ENCODE measurements around the gene PER2.

PER2 gene

GRCh38 chr2:238243496-238244076, 44.8 kb downstream of the PER2 start:
- DNase-seq, result no peak

DNA sequence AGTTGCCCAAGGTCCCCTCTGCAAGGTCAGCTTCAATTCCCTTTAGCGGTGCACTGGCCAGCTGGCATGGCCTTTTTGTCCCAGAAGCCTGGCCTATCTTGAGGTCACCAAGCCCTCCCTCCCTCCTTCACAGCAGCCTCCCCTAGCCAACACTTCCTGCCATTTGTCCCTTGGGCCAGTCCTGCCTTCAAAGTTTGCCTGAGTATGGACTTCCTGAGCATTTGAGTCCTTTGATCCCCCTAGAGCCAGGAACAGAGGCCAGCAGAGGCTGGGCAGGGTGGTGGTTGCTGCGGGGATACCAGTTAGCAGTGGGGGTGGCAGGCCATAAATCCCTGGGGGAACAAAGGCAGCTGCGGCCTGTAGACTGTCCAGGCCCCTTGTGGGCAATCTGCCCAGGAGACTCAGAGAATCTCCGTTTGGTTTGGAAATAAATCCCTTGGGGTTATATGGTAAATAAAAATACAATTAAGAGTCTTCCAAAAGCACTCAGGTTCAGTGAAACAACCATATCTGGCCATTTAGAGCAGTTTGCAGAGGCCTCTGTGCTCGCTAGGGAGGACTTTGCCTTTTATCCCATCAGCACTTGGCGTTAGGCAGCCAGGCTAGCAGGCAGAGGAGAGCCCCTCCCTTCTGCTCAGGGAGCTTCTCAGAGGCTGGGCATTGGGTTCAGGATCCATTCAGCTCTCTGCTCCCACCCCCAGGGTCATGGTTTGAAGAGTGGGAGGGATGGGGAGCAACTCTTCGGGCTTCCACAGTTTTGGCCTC, 45.5 kb downstream of the PER2 start:
- no peak for DNase-seq

DNA sequence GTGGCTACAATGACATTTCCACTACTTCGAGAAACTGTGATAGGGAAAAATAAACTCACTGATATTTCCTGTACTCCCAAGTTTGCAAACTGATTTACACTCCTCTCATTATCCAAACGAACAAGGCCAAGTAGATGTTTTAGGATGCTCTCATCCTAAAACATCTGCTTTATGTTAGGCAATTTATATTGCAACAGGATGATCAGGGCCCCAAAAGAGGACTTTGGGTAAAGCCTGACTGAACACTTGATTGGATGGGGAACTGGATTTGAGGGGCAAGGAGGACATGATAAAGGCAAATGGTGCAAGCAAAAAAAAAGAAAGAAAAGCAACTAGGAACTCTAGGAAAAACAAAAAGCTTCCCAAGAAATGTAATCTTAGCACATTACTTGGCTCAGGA, 46.4 kb downstream of the PER2 start:
- no peak for DNase-seq

GRCh38 chr2:238240757-238241711, 47.4 kb downstream of the PER2 start:
- DNase-seq, result peak; percentile 16

GRCh38 chr2:238239863-238240756, 48.3 kb downstream of the PER2 start, which contains the start of gene HES6:
Gene HES6, minus strand, starts transcription at chr2:238240038. Its CDS starts 133 bp downstream, at chr2:238239905.
- DNase-seq, result peak; percentile 93

- no peak for DNase-seq
Observed at GRCh38 chr2:238239543-238239862, 48.9 kb downstream of the PER2 start.

- peak; percentile 7 for DNase-seq
Observed at GRCh38 chr2:238238766-238239542, 49.5 kb downstream of the PER2 start.

DNA sequence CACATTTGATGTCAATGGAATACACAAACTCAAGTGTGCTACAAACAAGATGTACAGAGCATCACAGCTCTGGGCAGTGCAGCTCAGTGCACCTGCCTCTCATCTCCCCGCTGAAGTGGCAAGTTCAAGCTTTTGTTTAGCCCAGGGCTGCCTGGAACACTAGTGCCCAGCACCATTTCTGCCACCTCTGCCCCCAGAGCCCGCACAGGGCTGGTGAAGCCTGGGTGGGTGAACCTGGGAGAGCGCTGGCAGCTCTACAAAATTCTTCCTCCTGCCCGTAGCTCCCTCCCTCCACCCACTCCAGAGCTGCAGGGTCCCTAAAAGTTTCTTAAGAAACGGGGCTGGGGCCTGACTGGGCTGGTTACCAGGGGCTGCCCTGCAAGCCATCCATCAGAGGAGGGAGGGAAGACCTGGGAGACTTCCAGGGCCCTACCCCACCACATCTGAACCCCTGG, 50.1 kb downstream of the PER2 start:
- no peak for DNase-seq

DNA sequence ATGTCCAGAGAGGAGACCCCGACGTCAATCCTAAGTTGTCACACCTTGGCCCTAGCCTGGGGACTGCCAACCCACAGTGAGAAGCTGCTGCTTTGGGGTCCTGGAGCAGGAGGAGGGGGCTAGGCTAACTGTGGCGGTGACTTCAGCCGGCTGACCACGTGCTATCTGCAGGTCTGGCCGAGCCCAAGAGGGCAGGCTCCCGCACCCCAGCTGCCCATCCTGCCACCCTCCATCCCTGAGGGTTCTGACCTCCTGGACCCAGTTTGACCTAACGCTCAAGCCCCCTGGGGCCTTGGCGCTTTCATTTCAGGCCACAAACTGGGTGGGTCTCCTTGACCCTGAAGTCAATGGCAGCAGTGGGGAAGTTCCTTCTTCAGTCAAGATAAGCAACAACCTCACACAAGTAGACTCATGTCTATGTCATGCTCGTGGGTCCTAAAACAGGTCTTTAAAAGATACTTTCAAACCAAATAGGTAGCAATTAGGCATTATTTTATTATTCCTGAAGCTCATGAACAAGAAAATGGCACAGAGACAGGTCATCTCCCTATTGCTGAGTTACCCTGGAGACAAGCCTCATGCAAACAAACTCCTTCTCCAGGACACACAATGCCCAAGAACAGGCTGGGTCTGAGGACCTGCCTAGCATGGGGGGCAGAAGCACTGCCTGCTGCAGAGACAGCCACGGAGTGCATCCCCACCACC, 50.8 kb downstream of the PER2 start:
- no peak for DNase-seq

- DNase-seq, result no peak
Observed at GRCh38 chr2:238236571-238236970, 51.8 kb downstream of the PER2 start.

GRCh38 chr2:238235856-238236255, 52.6 kb downstream of the PER2 start:
- DNase-seq, result no peak

GRCh38 chr2:238235331-238235732, 53.1 kb downstream of the PER2 start:
- DNase-seq, result no peak

GRCh38 chr2:238233625-238234024, 54.8 kb downstream of the PER2 start:
- no peak for DNase-seq

DNA sequence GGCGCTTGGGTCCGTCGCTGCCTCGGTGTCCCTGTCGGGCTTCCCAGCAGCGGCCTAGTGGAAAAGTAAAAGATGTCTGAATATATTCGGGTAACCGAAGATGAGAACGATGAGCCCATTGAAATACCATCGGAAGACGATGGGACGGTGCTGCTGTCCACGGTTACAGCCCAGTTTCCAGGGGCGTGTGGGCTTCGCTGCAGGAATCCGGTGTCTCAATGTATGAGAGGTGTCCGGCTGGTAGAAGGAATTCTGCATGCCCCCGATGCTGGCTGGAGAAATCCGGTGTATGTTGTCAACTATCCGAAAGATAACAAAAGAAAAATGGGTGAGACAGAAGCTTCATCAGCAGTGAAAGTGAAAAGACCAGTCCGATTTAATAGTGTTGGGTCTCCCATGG, 56.6 kb downstream of the PER2 start:
- no peak for DNase-seq

GRCh38 chr2:238231251-238231793, 57.1 kb downstream of the PER2 start:
- DNase-seq, result no peak

- DNase-seq, result no peak
Observed at GRCh38 chr2:238230699-238231098, 57.7 kb downstream of the PER2 start.

GRCh38 chr2:238228700-238229099, 59.7 kb downstream of the PER2 start:
- no peak for DNase-seq

DNA sequence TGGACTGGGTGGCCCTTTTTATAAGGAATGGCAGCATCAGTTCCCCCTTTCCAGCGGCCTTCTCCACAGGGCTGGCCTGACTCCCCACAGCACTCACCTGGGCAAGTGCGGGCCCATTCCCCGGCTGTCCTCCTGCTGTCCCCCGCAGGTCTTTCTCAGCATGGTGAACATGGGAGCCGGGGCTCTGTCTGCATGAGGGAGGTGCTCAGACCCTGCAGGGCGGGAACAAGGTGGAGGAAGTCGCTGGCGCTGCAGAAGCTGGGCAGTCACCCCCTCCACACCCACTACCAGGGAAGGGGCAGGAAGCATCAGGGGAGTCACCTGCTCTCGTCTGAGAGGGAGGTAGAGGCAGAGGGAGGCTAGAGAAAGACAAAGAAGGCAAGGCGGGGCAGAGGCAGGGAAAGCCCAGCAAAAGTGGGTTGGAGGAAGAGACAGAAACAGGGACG, 60.8 kb downstream of the PER2 start:
- no peak for DNase-seq

- DNase-seq, result no peak
Observed at GRCh38 chr2:238226698-238227586, 61.5 kb downstream of the PER2 start.

Measured in NCI-H2227 treated with DMSO at 0.1 percent for 48 hours (cell line).